Measurements from ENCODE around the gene NAALADL2.

DNA sequence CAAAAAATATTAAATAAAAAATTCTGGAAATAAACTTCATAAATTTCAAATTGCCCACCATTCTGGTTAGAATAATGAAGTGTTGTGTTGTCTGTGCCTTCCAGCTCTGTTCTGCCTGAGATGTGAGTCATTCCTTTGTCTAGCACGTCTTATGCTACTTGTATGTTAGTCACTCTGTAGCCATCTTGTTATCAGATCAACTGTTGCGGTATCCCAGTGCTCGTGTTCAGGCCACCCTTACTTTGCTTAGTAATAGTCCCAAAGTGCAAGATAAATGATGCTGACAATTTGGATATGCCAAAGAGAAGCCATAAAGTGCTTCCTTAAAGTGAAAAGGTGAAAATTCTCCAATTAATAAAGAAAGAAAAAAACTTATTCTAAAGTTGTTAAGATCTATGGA is 527.5 kb downstream of the NAALADL2 start:
- TF ChIP-seq, protein P1, sequence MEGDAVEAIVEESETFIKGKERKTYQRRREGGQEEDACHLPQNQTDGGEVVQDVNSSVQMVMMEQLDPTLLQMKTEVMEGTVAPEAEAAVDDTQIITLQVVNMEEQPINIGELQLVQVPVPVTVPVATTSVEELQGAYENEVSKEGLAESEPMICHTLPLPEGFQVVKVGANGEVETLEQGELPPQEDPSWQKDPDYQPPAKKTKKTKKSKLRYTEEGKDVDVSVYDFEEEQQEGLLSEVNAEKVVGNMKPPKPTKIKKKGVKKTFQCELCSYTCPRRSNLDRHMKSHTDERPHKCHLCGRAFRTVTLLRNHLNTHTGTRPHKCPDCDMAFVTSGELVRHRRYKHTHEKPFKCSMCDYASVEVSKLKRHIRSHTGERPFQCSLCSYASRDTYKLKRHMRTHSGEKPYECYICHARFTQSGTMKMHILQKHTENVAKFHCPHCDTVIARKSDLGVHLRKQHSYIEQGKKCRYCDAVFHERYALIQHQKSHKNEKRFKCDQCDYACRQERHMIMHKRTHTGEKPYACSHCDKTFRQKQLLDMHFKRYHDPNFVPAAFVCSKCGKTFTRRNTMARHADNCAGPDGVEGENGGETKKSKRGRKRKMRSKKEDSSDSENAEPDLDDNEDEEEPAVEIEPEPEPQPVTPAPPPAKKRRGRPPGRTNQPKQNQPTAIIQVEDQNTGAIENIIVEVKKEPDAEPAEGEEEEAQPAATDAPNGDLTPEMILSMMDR (IDR thresholded peaks at IDR 0.05 in 4 of 5, conservative IDR thresholded peaks at IDR 0.05 in 1 of 5): no peak
- TF ChIP-seq POLR2A (IDR thresholded peaks at IDR 0.05): no peak

All from gastrocnemius medialis (tissue), 4 donors.